ENCODE measurements around the gene CEP83. TPM values are rescaled to one million over a fixed set of nuclear protein-coding genes. Genes with fewer than 3 reads are reported as not detected.
A peak's percentile ranks its signal among the peaks of the same experiment; 100 is the strongest.

CEP83 gene
- total and polyA plus RNA-seq, 8 donors = 11.9 to 46.1 (median 38.8) TPM

DNA sequence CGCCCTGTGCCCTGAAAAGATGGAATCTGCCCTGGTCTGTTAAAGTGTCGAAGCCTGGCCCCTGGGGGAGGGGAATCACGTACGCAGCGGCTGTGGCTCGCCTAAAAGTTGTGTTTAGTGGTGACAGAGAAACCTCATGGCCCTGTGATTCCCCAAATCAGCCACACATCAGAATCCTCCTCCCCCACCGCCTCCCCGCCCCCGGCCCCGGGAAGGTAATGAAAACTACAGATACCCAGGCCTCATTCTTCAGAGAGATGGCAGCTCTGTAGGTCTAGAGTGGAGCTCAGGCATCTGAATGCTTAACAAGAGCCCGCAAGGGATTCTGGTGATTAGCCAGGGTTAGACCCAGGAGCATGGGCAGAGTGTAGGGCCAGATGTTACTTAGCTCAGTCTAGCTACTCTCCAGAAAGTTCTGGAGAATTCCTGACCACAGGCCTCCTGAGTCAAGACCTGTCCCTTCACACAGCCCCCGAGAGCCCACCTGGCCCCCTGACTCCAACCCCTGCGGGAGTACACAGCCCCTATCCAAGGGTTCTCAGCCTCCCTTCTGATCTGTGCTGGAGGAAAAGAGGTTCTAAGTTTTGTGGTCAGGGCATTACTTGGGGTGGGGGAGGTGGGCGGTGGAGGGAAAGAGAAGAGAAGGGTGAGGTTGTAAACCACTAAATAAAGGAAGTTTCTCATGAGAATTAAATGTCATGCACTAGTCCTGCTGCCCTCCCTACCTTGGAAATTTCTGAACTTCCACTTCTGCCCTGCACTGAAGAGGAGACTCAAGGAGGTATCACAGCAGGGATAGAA is 196.5 kb downstream of the CEP83 start:
- Histone ChIP-seq H3K36me3 (peaks cover 0 to 30% of the 10 kb centered on the region in 2 donors), H3K4me3 (peak overlapping the region; percentile 34 to 44), H3K4me1 (peaks cover 23 to 67% of the 10 kb centered on the region in 2 donors), H3K27ac (peak overlapping the region; percentile 85 to 94), H3K27me3 (no peaks in the 10 kb centered on the region), H3K9me3 (no peaks in the 10 kb centered on the region)
- intact Hi-C loops (cut with DNase I) = no loop called here
- no peak for DNase-seq
- TF ChIP-seq, protein P1, sequence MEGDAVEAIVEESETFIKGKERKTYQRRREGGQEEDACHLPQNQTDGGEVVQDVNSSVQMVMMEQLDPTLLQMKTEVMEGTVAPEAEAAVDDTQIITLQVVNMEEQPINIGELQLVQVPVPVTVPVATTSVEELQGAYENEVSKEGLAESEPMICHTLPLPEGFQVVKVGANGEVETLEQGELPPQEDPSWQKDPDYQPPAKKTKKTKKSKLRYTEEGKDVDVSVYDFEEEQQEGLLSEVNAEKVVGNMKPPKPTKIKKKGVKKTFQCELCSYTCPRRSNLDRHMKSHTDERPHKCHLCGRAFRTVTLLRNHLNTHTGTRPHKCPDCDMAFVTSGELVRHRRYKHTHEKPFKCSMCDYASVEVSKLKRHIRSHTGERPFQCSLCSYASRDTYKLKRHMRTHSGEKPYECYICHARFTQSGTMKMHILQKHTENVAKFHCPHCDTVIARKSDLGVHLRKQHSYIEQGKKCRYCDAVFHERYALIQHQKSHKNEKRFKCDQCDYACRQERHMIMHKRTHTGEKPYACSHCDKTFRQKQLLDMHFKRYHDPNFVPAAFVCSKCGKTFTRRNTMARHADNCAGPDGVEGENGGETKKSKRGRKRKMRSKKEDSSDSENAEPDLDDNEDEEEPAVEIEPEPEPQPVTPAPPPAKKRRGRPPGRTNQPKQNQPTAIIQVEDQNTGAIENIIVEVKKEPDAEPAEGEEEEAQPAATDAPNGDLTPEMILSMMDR (IDR thresholded peaks at IDR 0.05) = no peak
- peak; percentile 5 for ATAC-seq

DNA sequence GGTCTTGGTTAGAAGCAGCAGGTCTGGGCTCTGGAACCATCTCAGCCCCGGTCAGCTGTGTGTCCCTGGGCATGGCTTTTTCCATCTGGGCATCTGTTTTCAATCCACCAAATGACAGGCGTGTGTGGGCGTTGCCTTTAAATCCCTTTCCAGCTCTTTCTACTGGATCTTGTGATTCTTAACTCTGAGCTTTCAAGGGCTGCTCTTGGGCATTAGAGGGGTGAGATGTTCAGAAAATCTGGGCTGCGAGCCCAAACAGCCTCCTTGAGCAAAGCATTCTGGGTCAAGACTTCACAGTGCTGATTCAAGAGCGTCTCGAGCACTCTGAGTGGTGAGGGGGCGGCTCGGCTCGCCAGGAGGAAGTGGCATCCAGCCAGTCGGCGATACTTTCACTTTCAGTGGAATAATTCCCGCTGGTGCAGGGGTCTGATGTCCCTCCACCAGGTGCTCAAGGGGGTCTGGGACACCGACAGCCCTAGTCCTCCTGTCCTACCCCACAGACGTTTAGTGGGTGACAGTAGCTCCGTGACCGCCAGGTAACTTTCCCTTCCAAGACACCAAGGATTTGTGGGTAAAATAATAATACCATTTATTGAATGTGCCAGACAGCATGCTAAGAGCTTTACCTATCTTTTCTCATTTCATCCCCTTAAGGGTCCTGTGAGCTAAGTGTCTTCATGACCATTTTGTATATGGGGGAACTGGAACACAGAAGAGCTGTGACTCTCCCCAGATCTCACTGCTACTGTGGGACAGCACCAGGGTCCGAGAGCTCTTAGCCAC is 197.2 kb downstream of the CEP83 start:
- peaks cover 23 to 59% of the 10 kb centered on the region in 2 donors for H3K4me1 ChIP-seq
- peak; percentile 82 for ATAC-seq

DNA sequence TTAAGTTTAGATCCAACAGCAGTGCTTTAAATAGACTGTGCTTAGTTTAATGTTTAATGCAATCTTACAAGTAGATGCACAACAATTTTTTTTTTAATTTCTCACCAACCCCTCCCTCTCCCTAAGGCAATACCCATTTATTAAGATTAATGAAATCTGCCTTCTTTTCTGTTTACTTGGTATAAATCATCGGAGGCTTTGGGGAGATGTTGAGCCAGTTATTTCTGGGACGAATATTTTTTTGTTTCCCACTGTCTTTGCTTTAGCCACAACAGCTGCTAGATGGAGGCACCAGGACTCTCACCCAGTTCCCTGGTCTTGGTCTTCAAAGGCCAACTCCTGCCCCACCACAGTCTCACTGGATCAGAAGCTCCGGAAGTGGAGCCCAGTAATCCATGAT is 197.9 kb downstream of the CEP83 start:
- ATAC-seq = peak; percentile 5
- Histone ChIP-seq H3K4me1 (peaks cover 23 to 56% of the 10 kb centered on the region in 2 donors), H3K9me3 (no peaks in the 10 kb centered on the region), H3K4me3 (peak overlapping the region; percentile 34 to 44), H3K27ac (peak overlapping the region; percentile 85 to 94), H3K36me3 (peaks cover 0 to 30% of the 10 kb centered on the region in 2 donors), H3K27me3 (no peaks in the 10 kb centered on the region)
- intact Hi-C loops (cut with DNase I) = no loop called here
- no peak for DNase-seq
- TF ChIP-seq, protein P1 (IDR thresholded peaks at IDR 0.05) = no peak

More for the DNA sequence above, 197.2 kb downstream of the CEP83 start:
- peak overlapping the region; percentile 34 to 44 for H3K4me3 ChIP-seq
- H3K27ac ChIP-seq = peak overlapping the region; percentile 85 to 94
- TF ChIP-seq, protein P1 (IDR thresholded peaks at IDR 0.05) = no peak
- peaks cover 0 to 30% of the 10 kb centered on the region in 2 donors for H3K36me3 ChIP-seq
- no peaks in the 10 kb centered on the region for H3K27me3 ChIP-seq
- intact Hi-C loops (cut with DNase I) = no loop called here
- DNase-seq = peak; percentile 90 to 97 (median 94)
- no peaks in the 10 kb centered on the region for H3K9me3 ChIP-seq

DNA sequence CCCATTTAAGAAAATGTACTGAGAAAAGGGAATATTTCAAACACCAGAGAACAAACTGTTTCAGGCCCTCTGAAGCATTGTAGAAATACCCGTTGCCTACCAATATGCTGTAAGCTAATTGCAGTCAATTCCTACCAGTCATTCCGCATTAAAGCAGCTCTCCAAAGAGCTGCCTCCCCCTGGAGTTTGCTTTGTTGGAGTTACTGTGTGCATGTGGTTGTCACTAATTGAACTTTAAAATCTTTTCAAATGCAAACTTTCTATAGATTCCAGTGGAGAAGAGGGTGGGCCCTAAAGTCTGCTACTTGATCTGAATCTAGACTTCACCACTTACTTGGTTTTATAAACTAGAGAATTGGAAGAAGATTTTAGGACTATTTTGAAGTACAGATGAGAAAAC is 198.5 kb downstream of the CEP83 start:
- H3K4me1 ChIP-seq = peaks cover 23 to 50% of the 10 kb centered on the region in 2 donors
- intact Hi-C loops (cut with DNase I) = no loop called here
- no peaks in the 10 kb centered on the region for H3K9me3 ChIP-seq
- TF ChIP-seq, protein P1 (IDR thresholded peaks at IDR 0.05) = no peak
- H3K4me3 ChIP-seq = no peak overlapping the region
- H3K27ac ChIP-seq = peak overlapping the region; percentile 85 to 94
- DNase-seq (no peak), ATAC-seq (no peak)
- no peaks in the 10 kb centered on the region for H3K27me3 ChIP-seq
- H3K36me3 ChIP-seq = peaks cover 0 to 32% of the 10 kb centered on the region in 2 donors

DNA sequence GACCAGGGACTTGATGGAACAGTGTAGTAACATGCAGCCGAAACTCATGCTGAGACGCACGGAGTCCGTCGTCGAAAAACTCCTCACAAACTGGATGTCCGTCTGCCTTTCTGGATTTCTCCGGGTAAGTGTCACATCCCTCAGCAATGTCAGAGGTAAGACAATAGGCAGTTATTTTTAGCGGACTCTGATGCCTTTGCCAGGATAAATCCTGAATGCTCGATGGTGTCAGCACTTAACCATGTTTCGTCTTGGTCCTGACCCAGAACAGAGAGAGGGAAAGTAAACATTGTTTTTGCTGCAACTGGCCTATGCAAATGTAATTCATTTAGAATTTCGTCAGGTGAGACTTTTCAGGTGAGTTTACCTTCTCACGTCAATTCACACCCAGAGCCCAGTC is 198.9 kb downstream of the CEP83 start:
- no peak for DNase-seq
- Histone ChIP-seq H3K9me3 (no peaks in the 10 kb centered on the region), H3K27ac (peak overlapping the region in 1 of 2 donors; percentile 85), H3K4me1 (peaks cover 23 to 46% of the 10 kb centered on the region in 2 donors), H3K4me3 (no peak overlapping the region), H3K36me3 (peaks cover 0 to 32% of the 10 kb centered on the region in 2 donors), H3K27me3 (no peaks in the 10 kb centered on the region)
- no peak for ATAC-seq
- intact Hi-C loops (cut with DNase I) = no loop called here
- TF ChIP-seq, protein P1 (IDR thresholded peaks at IDR 0.05) = no peak

Measured in left lung (tissue), 10 donors.